PFSK-1 (cell line): ENCODE data around the gene TMOD4.

Experiments used
- FOXP2 ChIP-seq: optimal IDR thresholded peaks from 2 replicates; pipeline ENCODE3; 2011; ENCODE audit warnings: borderline replicate concordance, control low read depth, inconsistent platforms; ENCODE audit not compliant: insufficient read depth; ENCODE audit errors: extremely low read length, extremely low read depth
- POLR2AphosphoS5 ChIP-seq: IDR thresholded peaks from 2 replicates; pipeline ENCODE4 v1.6.1; 2012; ENCODE audit warnings: low read depth, mild to moderate bottlenecking, control low read depth, low read length, moderate library complexity
- REST ChIP-seq, 2 experiments: IDR thresholded peaks; 2 replicates each; pipeline versions ENCODE4 v1.6.1 to v1.8.0; 2011 to 2012; ENCODE audit warnings: low read depth in 2 of 2, low read length in 2 of 2, control low read depth in 1 of 2, inconsistent platforms in 1 of 2, mild to moderate bottlenecking in 1 of 2, moderate library complexity in 1 of 2; ENCODE audit not compliant: insufficient read depth in 1 of 2
- SIN3A ChIP-seq: IDR thresholded peaks from 2 replicates; pipeline ENCODE4 v1.6.1; 2012; ENCODE audit warnings: mild to moderate bottlenecking, low read length, moderate library complexity, borderline replicate concordance; ENCODE audit not compliant: insufficient read depth
- TAF1 ChIP-seq: IDR thresholded peaks from 2 replicates; pipeline ENCODE4 v1.6.1; 2012; ENCODE audit warnings: low read length, control low read depth, borderline replicate concordance; ENCODE audit not compliant: insufficient read depth

Gene TMOD4

GRCh38 chr1:151171190-151171589 lies 4.6 kb downstream of the TMOD4 start:
- TF ChIP-seq POLR2AphosphoS5 (0 out of 2 replicates have a peak, but pooled peaks have one; percentile 30), TAF1 (no peak)

GRCh38 chr1:151167116-151167515 lies 8.7 kb downstream of the TMOD4 start:
- TF ChIP-seq SIN3A (no peak), REST (IDR thresholded peaks at IDR 0.05; ENCODE audit: insufficient read depth in 1 of 2, low read depth in 2 of 2, low read length in 2 of 2) (no peak), POLR2AphosphoS5 (no peak), TAF1 (no peak)

- TF ChIP-seq POLR2AphosphoS5 (no peak), FOXP2 (no peak), TAF1 (no peak), SIN3A (no peak), REST (IDR thresholded peaks at IDR 0.05; ENCODE audit: insufficient read depth in 1 of 2, low read depth in 2 of 2, low read length in 2 of 2) (no peak)
Observed at GRCh38 chr1:151166505-151166956, 9.2 kb downstream of the TMOD4 start.

GRCh38 chr1:151165738-151166504 lies 9.9 kb downstream of the TMOD4 start, which contains the start of the genes LYSMD1 and SCNM1:
TSS of gene LYSMD1 (minus strand) at chr1:151165902. CDS start at chr1:151165258, 644 bp downstream.
TSS of gene SCNM1 (plus strand) at chr1:151166144. CDS start at chr1:151166153, 9 bp downstream.
- TF ChIP-seq TAF1: peak; percentile 79; the same call in 1 of the 2 replicates
- TF ChIP-seq POLR2AphosphoS5: peak; percentile 91
- TF ChIP-seq SIN3A: peak; percentile 84; the same call in 1 of the 2 replicates
- TF ChIP-seq FOXP2: peak; percentile 83
- peak; percentile 65 to 81; a peak in 3 of 4 replicates for TF ChIP-seq REST (IDR thresholded peaks at IDR 0.05; ENCODE audit: insufficient read depth in 1 of 2, low read depth in 2 of 2, low read length in 2 of 2)

- TF ChIP-seq POLR2AphosphoS5 (no peak), FOXP2 (no peak), TAF1 (no peak), REST (IDR thresholded peaks at IDR 0.05; ENCODE audit: insufficient read depth in 1 of 2, low read depth in 2 of 2, low read length in 2 of 2) (no peak), SIN3A (no peak)
Observed at GRCh38 chr1:151165281-151165737, 10.5 kb downstream of the TMOD4 start.
